ENCODE results near the gene SLC17A6.
A peak's percentile ranks its signal among the peaks of the same experiment; 100 is the strongest.

The SLC17A6 gene

DNA sequence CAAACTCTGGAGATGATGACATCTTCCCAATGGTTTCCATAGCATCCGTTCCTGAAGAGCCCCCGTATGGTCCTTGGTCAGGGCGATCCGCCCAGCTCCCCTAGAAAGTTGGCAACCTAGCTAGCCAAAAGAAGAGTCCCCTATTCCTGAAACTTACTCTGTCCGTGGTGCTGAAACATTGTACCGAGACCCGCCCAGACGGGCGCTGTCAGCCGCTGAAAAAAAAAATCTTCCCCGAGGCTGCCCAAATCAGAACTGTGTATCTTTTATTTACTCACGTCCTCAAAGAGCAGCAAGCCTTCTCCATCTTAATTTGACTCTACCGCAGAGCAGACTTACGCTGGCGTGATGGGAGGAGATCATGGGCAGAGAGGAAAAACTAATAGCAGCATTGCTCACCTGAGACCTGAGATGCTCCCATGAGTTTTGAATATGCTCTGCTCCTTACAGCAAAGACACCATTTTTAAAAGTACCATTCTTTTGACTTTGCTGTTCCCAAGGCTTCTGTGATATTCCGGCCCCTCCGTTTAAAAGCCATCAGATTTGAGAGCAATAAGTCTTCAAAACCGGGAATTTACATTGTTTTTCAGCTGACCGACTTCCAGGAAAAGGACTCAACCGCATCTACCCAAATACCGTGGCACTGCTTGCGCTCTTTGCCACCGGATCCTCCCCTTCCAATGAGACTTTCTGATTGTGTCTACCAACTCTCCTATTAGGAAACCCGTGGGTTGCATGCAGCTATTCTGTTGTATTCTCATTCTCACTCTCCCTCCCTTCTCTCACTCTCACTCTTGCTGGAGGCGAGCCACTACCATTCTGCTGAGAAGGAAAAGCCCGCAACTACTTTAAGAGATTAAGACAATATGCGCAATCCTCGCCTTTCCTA is at the start of gene SLC17A6:
Gene SLC17A6 (plus strand): TSS at position 786 of the 890 bp plus-strand sequence. CDS start 153 bp downstream, outside the sequence.
- DNase-seq: no peak

DNA sequence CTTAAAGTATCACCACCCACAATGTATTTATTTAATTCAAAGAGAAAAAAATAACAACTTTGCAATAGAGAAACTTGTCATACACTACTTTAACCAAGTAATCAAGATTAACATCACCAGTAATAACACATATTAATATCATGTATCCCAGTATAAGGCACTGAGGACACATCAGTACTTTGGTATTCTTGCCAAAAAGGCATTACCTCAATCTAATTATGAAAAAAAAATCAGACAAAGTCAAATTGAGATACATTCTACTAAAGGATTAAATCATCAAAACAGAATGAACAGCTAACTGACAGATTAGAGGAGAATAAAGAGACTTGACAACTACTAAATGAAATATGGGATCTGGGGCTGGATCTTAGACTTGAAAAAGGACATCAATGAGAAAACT is 35.8 kb upstream of the SLC17A6 start:
- no peak for DNase-seq

DNA sequence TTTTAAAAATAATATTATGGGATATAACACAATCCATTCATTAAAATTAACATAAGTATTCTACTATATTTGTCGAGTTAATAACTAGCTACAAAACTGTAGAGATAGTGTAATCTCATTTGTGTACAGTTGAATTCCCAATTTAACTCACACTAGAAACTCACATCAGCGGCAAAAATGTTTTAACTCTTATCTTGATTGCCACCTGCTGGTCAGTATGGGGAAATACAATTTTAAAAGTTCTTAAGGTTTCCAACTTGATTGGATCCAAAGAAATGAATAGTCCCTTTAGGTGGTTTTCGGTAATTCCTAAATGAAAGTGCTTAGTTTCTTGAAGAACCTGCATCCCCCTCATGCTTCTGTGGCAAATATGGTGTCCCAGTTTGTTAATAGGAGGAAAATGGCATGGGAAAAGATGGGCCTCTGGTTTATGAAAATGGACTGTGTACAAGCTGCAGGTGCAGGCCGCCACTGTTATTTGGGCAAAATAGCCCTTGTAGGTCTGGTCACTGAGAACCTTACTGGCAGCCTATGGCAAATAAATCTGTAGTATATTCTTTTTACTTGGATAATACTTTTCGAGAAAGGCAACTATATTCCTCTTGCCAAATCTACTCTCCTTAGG is 33.7 kb upstream of the SLC17A6 start:
- peak; percentile 41 for DNase-seq

DNA sequence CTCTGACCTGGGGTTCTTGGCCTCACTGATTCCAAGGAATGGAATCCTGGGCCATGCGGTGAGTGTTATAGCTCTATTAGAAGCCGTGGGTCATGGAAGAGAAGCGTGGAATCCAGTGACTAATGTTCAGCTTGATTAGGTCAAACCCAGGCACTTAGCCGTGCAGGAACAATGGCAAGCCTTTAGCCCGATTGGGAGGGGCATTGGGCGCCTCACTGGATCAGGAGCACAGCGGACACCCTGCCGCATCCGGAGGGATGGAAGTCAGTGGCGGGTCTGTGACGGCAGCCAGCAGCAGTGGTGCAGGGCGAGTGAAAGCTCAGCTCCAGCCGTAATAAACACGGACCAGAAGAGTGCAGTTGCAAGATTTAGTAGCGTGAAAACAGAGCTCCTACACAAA is 20.5 kb upstream of the SLC17A6 start:
- no peak for DNase-seq

DNA sequence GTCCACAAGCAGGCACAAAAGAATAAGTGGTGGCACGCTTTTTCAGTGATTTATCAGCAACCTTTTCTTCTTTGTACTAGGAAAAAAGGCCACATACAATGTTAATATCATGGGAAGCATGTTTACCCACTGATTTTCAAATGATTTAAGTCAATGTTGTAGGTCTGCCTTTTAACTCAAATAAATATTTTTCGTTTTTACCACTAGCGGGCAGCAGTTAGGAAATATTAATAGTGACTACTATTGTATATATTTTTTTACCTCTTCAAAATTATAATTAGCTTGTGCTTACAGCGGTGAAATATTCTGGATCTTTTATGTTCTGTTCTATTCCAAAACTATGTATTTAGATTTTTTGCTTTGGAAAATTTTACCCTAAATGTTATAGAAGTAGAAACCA is 6.4 kb upstream of the SLC17A6 start:
- DNase-seq: no peak

DNA sequence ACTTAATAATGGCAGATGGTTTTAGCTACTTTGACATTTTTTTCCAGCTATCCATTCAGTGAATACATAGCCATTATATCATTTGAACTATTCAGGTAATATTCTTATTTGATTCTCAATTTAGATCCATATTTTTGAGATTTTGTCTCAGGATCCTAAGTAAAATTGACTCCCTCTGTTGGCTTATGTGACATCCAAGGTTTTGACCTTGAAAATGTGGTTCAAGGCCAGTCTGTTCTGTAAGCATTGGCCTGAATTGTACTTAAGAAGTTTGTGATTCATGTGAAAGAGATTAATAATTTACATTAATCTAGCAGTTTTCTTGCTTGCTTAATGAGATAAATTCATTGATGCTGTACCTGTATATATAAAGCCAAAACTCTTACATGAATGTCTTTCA is 1.6 kb upstream of the SLC17A6 start:
- DNase-seq: no peak

DNA sequence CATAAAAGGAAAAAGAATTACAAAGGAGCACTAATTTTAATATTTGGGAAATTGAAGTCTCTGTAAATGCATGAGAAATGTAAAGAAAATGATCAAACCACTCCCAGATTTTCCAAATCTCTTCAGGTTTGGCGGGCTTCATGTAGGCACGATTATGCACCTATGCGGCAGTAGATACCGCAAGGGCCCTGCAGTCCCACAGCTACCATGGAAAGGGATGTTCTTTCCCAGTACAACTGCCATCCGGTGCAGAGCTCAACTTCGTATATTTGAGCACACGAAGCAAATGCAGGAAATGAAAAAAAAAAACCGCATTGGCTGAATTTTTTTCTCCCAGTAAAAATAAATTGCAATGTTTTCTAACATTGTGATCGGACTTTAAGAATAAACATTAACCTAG is 1.4 kb downstream of the SLC17A6 start:
- DNase-seq: no peak

DNA sequence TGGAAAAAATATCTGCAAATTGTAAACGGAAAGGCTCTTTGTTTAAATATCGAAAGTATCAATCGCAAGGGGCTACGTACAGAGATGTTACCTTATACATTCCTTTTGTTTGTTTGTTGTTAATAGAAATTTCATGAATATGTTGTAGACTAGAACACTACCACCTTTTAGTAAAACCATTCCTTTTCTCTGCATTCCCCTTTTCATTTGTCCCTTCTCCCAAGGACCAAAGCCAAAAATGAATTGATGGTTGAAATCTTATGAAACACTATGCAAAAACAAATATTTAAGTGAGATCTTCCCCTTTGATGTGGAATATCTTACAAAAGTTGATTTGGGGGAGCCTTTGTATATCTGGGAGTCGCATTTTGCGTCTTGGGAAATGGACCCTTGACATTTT is 2.1 kb downstream of the SLC17A6 start:
- no peak for DNase-seq

DNA sequence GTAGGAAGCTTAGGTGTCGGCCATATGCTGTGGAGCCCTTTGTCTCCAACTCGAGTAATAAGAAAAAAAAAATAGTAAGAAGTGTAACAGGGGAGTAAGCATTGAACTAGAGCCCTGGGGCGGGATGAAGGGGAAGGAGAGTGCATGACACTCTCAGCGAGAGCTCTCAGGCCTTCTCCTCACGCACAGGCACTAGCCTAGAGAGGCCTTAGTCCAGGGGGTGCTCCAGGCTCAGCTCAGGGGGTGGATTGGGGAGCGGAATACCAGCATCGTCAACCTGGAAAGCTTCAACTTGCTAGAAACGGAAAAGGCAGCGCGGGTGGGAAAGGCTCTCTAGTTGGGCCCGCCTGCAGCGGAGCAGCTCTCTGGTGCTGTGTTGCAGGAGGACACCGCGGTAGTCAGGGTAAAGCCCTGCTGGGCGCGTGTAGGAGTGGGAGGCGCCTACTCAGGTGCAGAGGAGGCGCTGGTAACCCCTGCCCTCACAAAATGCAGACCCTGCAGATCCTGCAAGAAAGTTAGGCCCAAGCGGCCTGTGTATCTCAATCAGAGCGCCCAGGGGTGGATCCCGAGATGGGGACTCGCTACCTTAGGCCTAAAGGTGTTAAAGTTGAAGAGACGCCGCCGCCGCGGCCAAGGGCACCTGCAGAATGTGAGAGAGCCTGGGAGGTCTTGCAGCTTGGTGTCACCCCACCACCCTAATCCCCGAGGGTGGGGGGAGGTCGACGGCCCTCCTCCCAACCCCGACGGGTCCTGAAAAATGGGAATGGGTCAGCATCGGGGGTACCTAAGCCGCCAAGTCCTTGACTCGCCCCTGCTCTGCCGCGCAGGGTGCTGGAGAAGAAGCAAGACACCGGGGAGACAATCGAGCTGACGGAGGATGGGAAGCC is 2.8 kb downstream of the SLC17A6 start:
- DNase-seq: no peak

DNA sequence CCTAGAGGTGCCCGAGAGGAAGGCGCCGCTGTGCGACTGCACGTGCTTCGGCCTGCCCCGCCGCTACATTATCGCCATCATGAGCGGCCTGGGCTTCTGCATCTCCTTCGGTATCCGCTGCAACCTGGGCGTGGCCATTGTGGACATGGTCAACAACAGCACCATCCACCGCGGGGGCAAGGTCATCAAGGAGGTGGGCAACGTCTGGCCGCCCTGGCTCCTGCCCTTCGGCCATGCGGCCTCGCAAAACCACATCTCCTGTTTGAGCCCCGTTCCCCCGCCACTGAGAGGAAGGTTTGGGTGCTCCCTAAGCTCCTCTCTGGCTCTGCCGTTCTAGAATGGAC is 3.4 kb downstream of the SLC17A6 start:
- DNase-seq: no peak

DNA sequence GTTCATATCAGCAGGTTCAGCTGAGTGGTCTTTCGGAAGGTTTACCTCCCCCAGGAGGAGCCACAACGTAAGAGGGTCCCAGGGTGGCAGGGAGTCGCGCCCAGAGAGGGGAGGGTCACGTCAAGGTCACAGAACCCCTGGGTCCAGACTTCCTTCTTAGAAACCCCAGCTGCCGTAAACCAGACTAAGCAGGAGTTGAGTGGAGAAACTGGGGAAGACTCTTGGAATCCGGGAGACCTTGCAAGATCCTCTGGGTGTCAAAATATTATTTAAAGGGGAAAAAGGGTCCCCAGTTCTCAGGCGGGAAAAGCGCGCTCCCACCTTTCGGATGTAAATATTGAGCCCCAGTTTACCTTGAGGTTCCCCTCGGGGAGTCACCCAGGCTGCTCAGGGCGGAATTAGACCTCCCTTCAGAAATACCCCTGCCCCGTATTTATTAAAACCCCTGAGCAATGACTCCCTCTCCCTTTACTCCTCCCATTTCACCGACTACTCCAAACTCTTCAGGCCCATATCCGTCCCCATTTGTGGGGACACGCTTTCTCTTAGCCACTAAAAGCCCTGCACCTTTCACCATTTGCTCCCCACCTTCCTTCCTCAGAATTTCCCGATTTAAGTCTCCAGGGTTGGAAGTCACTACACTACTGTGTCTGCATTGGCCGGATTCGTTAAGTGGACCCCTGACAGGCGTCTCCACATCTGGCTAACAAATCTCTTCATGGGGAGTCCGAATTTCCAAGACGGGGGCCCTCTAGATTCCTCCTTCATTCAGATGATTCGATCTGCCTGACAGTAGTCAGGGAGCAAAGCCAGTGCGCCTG is 4.2 kb downstream of the SLC17A6 start:
- no peak for DNase-seq

DNA sequence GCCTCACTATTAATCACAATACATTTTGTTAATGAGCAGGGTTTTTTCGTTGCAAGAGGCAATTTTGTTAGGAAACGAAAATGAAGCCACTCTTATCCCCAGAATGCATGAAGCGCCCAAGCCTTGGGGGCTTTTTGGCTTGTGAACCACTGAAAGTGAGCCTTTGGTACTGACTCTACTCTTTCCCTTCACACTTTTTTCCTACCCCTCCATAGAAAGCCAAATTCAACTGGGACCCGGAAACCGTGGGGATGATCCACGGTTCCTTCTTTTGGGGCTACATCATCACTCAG is 4.8 kb downstream of the SLC17A6 start:
- no peak for DNase-seq

DNA sequence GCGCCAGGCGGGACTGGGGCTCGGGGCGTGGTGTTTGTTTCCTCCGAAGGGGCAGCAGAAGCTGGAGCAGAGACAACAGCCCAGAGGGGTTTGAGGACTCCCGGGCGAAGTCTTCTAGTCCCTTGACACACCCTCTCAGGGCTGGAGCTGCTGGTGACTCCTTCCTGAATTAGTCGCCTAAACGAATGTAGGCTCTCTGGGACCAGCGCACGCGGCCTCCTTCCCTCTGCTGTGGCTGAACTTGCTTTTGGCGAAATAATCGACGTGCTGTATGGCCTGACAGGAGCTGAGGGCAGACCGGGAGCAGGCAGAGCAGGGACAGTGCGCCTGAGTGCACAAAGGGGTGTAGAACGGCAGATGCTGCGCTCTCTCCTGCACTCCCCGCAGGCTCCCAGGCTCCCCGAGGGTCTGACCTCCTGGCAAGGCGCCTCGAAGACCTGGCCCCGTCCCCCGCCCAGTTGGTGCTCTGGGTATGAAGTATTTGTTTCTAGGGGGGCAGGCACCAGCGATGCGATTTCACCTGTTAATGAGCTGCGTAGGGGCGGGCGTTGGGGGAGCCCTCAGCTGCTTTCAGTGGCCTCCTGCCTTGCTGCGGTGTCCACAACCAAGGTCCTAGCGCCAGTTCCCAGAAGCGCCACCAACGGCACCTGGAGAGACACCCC is 5.3 kb downstream of the SLC17A6 start:
- DNase-seq: no peak

DNA sequence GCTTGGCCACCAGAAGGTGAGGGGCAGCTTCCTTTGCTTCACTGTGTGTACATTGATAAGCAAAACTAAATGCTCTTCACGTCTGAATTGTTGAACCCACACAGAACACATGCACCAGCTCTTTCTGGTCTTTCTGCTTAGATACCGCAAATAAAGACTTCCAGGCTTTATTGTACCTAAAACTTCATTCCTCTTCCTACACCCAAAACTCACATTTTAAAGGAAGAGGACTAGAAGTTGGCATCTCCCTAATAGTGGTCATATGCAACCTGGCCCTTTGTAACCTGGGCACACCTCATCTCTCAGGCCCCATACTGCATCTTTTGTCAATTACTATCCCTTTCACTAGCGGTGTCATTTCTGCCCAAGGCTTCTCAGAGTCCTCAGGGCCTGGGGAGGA is 5.9 kb downstream of the SLC17A6 start:
- no peak for DNase-seq

DNA sequence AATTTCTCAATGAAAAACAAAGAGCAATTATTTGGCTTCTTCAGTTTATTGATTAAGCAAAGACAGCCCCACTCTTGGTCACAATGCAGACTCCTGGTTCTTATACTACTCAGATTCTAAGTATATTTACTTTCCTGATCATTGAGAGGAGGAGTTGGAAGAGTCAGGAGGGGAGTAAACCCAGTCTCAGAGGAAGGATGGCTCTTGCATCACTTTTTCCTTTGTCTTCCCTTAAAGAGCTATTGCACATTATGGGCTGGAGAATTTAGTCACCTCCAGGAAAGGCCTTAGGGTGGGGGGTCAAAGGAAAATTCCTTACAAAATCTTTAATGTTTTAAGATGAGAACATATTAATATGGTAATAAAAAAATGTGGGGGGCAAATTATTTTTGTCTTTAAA is 8.1 kb downstream of the SLC17A6 start:
- DNase-seq: no peak

DNA sequence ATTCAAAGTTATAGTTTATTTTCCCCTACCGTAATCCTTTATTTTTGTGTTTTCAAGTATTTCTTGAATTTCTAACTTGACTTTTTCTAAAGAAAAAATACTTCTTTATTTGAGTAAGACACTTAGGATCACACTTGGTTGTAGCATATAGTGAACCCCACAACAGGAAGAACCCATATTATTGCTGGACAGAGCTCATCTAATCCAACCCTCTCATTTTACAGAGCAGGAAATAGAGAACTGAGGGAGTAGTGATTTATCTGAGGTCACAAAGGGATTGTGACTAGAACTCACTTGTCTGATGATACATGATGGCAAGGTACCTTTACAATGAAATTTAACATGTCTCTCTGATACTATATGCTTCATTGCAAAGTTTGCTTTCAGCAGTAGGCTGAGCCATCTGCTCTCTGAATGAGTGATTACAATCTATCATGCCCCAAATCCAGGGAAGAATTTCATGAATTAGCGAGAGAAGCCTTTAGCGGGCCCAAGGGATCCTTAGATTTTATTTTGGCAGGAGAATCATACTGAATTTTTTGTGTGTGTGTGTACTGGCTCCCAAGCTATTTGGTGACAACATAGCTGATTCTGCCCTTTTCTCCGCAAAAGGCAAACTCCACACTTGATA is 9.8 kb downstream of the SLC17A6 start:
- DNase-seq: no peak

DNA sequence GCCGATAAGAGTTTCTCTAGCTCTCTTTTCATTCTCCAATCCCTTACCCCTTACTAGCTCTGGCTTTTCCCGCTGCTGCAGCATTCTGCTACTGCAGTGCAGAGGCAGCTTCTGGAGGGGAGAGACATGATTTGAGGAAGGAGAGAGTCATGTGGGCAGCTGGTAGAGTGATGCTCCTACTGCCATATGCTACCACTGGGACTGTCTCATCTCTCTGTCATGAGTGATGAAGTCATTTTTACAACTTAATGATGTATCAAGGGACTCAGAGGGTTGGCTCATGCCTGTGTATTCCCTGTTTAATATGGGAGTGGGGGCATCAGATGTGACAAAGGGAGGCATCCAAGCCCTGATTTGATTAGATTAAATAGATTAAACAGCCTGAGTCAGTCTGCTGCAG is 11.3 kb downstream of the SLC17A6 start:
- DNase-seq: no peak

DNA sequence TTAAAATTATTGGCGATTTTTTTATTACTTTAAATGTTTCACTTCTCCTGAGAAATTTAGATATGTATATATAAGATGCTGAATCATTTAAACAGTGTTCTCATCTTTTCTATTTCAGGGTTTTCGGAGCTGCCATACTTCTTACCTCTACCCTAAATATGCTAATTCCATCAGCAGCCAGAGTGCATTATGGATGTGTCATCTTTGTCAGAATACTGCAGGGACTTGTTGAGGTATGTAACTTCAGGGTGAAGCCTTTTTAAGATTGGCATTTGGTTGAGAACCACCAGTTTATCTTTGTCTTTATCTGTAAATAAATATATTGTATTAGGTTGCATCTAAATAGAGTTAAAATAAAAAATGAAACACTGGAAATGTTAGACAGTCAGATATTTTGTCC is 21.1 kb downstream of the SLC17A6 start:
- DNase-seq: no peak

DNA sequence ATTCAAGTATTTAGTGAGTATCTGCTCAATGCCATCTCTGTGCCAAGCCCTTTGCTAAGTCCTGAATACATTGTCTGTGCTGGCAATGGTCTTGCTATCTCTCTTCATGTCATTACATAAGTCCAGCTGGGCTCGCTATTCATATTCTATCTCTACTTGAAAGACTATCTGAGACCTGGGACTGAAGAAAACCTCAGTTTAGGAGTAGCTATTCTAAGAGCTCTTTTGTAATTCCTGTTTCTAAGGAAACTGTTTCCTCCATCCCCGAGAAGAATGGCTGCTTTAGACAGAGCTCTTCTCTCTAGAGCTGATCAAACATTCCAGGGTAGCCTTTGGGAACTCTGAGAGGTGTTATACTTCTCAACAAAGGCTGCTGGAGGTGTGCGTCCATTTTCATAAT is 33.0 kb downstream of the SLC17A6 start:
- DNase-seq: no peak

DNA sequence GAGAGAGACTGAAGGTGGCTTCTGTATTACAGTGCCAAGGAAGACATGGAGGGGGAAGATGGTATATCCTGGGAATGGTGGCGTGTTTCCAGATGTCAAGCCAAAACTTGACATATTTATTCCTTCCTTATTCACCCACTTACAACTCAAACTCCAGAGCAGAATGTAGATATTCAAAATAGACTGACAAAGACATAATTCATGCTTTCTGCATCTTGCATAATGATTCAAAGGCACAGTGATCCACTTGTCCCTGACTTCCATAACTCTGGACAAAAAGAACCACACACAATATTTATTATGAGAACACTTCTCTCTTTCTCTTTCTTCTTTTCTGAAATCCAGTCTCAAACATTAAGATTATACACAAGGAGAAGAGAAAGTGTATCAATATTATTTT is 48.9 kb downstream of the SLC17A6 start:
- no peak for DNase-seq

DNA sequence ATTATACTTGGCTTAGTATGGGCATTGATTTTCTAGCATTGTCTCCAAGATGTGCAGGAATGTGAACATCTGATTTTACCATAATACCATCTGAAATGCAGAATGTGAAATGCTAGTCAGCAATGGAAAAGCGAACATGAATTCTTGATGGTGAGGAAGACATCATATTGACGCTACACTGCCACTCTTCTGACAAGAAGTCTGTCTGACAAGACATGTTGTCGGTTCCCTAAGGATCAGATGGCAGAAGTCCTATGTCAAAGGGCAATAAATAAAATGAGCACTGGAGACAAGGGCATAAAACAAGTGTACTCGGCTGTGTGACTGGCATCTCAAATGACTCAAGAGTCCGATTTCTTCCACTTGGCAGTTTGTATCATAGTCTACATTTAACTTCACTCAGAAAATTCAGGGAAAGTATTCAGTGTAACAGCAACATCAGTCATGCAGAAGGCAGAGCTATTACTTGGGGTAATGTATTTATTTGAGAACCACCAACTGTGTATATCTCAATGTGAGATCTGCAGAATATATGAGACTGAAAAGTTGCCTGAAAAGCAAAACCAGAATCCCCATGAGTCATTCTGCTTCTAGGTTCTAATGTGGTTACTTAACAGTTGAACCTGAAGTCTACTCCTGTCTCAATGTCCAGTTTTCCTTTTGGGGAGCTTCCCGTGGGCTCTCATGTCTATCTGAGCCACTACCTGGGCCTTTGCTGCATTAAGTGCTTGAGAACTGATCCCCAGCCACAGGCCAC is 51.5 kb downstream of the SLC17A6 start:
- DNase-seq: no peak

Measured in CD4-positive, alpha-beta T cell treated with Interleukin-4 for 4 hours (primary cell).